GM19025 (cell line): ENCODE measurements around the gene ADGRG2.

Experiments
- ATAC-seq: cut with Tn5 transposase; IDR thresholded peaks from one replicate; pipeline ENCODE4 v1.9.1; 2021; ENCODE audit warnings: mild to moderate bottlenecking, low read depth, moderate library complexity; ENCODE audit not compliant: unreplicated experiment

Gene ADGRG2

DNA sequence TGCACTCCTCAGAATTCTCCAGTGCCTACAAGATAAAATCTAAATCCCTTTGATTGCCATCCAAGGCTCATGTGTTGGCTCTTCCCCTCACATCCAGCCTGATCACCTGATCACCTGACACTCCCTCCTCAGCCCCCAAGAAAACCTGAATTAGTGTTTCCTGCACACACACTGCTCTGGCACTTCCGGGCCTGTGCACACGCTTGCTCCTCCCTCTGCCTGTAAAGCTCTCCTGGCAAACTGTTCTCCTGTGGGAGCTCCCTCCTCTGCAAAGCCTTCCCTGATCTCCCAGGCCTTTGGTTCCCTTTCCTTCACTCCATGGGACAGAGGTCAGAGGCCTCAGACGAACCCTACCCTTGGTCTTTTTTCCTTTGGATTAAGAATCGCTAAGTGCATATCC, 158.2 kb downstream of the ADGRG2 start:
- no peak for ATAC-seq

DNA sequence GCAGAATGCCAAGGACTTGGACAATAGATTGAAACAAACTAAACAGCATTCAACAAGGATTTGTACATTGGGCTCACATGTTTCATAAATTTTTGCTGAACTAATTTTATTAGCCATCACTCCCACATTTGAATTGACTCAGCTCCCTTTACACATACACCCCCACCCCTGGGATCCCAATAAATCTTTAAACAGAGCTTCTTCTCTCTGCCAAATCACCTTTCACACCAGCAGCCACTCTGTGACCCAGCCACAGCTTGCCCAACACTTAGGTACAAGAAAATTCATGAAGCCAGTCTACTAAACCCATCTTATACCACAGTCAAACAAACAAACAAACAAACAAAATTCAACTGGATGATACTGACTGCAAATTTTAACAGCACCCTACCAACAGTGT, 159.9 kb downstream of the ADGRG2 start:
- ATAC-seq, result no peak

DNA sequence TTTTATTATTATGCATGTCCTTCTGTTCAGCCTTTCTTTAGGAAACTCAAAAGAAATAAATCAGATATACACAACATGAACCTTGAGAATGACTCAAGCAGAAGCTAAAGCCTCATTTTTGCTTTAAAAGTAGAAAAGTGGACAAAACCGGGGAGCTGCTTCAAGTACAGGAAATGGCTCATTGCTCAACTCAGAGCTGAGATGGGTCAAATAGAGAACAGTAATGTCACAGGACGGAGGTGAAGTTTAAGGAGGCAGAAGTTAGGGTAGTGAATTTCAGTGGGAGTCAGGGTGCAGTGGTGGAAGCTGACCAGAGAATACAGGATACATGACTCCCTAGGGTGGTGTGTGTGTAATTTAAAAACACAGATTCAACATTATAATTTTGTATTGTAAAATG, 160.6 kb downstream of the ADGRG2 start:
- no peak for ATAC-seq

DNA sequence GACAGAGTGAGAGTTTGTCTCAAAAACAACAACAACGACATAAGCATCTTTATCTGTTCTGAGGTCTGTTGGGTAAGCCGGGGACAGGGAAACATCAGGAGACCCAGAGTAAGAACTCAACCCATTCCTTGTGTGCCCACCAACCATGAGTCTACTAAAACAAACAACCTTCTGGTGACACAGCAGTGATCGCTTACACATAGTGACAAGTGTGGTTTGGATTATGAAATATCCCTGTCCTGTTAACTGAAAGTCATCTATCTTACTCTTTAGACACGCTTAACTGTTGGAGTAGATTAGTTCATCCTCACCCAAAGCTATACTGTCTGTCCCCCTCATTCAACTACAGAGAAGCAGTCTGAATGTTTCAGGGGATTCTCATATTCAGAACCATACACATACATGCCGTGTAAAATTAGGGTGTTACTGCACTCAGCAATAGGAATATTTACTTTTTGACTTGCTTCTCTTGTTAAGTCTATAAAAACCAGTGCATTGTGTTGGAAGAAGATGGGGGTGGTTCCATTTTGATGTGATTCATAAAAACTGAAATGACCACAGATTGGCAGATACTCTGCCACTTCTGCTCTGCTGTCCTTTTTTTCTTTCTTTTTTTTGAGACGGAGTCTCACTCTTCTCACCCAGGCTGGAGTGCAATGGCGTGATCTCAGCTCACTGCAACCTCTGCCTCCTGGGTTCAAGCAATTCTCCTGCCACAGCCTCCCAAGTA, 165.8 kb downstream of the ADGRG2 start:
- ATAC-seq, result no peak

DNA sequence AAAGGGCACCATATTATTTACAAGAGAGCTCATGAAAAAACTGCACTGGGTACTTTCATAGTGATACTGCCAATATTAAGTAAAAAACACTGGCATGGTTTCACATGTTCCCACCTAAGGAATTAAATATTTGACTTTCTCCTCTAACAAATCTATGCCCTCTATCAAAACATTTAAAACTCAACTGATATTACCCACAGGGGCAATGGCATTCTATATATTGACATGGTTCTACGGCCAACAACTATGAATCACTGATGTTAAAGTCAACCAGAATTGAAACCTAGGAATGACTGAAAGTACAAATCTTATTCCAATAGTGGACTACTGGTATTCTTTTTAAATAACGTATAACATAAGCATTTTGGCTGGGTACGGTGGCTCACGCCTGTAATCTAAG, 166.6 kb downstream of the ADGRG2 start:
- no peak for ATAC-seq

DNA sequence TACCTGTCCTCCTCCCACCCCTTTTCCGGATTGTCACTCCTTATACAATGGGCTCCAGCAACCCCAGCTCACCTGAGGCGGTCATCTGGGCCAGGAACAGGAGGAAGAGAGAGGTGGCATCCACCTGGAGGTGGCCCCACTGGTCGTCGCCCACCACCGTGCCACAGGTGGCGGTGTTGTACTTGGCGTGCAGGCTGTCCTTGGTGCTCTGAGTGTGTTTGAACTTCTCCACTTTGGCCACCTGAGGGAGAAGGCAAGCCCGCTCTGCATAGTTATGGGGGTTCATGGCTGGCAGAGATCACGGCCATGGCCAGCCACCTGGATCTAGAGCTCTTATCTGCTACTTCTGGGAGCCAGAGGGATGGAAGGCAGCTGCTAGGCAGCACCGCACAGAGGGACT, 171.2 kb downstream of the ADGRG2 start:
- ATAC-seq, result no peak

DNA sequence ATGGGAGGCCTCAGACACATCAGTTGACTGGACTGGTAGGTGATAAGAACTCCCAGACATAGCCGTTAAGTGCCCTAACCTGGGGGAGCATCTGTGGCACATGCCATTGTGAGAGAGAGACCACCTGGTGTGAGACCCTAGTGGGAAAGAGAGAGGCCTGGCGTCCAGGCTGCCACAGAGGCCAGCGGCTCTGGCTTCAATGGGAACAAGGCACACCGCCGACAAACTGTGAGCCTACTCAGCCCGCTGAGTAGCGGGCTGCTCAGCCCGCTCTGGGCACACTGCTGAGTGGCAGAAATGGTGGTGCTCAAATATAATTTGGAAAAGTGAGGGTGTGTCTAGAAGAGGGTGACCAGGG, 172.3 kb downstream of the ADGRG2 start:
- no peak for ATAC-seq

DNA sequence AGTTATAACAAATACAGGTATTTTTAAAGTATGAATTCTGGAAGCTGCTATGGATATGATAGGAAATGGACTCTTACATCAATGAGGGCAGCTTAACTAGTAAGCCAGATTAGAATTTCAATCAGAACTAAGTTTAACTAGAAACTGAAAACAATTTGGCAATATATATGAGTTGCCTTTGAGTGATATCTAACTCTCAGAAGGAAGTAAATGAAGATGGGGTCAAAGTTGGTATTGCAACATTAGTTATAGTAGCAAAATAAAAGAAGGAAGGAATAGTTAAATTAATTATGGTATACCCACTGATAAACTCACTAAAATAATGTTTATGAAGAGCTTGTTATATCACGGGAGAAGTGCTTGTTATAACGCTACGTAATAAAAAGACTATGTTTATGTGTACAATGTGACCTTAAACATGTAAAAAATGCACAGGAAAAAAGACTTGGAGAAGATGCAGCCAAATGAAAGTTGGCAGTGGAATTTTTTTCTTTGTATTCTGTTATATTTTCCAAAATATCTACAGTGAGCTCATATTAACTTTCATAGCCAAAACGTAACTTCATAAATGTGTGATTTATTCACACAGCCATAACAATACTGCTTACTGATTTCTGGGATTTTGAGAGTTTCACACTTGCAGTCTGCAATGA, 172.9 kb downstream of the ADGRG2 start:
- no peak for ATAC-seq

DNA sequence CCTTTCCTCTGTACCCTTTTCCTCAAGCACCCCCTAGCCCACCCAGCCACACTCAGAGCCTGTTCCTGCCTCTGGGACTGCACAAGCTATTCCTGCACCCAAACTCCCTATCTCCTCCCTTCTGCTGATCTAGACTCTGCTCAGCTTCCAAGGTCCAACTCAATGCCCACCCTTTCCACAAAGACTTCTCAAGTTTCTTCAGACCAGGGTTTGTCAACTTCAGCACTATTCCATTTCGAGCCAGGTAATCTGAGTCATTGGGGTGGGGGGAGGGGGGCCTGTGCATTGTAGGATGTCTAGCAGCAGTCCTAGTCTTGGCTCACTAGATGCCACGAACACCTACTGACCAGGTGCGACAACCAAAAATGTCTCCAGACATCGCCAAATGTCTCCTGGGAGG, 175.7 kb downstream of the ADGRG2 start:
- no peak for ATAC-seq

DNA sequence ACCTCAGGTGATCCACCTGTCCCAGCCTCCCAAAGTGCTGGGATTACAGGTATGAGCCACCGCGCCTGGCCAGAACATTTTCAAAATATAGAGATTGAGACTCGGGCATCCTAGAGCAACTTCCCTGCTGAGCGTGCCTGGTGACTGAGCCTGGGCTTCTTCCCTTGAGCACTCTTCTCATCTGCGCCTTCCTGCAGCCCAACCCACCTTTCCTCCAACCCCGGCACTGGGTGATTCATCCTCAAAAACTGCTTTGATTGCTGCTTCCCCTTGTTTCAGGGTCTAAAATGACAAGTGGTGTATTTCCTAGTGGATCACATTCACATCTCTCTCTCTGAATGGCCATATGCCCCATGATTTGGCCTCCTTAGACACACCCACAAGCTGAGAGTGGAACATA, 176.1 kb downstream of the ADGRG2 start:
- ATAC-seq, result no peak

DNA sequence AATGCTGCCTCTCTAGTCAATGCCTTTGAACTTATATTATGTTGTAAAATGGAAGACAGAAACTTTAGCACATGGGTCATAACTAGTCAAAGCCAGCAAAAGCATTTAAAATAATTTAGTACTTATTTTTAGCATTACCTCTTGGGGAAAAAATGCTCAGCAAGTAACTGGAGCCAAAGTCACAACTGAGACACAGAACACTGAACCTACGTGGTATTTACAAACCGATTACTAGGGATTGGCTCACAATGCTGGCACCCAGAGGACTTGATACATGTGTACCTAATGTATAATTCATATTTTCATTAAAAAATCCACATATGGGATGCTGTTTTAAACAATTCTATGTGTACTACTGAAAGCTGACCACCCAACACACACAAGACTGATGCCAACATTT, 176.8 kb downstream of the ADGRG2 start:
- no peak for ATAC-seq

DNA sequence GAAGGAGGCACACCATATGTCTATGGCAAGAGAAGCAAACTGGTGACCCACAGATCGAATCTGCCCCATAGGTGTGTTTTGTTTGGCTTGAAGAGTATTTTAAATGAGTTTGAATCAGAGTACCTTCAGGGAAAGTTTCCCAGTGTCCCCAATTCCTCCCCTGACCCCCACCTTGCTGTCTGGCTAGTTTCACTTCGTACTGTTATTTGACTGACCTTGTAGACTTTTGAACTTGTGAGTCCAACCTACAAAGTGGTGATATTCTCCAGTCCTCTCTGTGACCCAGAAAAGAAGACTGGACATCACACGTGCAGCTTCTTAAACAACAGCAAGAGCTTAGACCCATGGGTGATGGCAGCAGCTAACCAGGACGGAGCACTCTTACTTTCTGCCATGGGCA, 177.8 kb downstream of the ADGRG2 start:
- ATAC-seq, result no peak

DNA sequence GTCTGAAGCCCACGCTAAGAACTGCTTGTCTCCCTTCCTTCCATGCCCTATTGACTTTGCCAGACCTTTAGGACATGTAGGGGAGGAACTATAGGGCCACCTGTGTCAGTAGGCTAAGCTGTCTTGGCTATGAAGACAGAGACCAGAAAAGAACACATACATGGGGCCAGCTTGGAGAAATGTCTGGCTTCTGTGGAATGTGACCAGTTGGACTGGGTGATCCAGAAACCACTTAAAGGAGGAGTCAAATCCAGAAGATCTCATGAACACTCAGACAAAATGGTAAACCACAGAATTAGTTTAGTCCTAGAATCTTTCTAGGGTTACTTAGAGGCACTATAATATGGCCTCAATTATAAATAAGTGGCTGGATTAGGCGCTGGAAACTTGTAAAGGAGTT, 180.4 kb downstream of the ADGRG2 start:
- no peak for ATAC-seq
